ENCODE data around the gene ENTPD3.
"Not testable (repeated sequence)": the region's sequence is repeated elsewhere in the genome, so short reads cannot be mapped to it uniquely, and the experiment has no call there.

ENTPD3 gene

DNA sequence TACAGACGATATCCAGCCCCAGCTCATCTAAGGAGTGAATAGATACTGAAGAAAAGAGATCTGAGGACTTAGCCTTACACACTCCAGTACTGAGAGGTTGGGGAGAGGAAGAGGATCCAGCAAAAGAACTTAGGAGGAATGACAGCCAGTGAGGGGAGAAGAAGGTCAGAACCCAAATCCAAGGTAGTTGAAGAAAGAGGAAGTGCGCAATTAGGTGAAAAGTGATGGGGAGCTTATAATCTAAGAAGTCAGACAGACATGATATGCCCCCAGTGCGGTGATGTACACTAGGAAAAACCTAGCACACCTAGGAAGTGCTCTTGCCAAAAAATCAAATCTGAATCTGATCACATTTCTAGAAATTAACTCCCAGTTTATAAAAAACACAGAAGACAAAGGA lies 20.6 kb downstream of the ENTPD3 start:
- no peak for DNase-seq

DNA sequence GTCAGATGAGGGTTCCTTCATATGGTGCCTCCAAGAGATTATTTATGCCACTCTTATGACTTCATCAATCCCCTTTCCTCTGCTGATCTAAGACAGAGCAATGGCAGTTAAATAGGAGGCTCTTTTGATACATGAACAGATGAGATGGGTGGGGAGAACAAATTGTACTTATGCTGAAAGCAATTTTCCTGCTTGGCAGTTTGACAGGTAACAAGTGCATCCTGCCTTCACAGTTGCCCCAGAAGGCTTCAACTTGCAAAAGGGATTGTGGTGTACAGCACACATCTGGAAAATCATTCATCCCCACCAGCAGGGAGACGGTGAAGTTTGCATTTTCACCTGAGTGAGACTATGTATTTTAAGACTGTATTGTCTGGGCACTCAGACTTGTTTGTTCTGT lies 27.3 kb downstream of the ENTPD3 start:
- DNase-seq = no peak

DNA sequence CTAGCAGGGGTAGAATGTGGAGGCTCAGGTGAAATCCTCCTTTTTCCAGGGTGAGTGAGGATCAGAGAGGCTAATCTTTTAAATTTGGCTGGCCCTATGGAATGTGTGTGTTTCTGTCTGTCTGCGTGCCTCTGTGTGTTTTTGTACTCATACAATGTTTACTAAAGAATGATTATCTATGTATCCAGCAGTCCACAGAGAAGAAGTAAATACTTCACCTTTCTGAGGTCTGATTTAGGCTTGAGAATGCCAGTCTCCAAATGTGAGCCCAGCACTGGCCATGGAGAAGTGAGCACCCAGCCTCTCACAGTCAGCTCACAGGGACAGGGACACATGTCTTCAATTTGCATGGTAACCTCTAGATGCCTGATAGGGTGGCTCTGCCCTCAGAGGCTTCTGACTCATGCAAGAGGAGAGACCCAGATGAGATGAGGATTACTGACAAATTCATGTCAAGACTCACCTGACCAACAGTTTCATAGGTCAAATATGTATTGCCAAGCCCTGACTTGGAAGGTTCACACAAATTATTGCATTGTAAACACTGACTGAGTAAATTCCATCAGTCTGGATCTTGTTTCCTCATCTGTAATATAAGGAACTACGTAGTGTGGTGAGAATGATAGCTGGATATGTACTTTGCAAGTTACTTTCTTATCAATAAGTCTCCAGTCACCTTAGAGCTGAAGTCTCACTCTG lies 31.0 kb downstream of the ENTPD3 start:
- no peak for DNase-seq

DNA sequence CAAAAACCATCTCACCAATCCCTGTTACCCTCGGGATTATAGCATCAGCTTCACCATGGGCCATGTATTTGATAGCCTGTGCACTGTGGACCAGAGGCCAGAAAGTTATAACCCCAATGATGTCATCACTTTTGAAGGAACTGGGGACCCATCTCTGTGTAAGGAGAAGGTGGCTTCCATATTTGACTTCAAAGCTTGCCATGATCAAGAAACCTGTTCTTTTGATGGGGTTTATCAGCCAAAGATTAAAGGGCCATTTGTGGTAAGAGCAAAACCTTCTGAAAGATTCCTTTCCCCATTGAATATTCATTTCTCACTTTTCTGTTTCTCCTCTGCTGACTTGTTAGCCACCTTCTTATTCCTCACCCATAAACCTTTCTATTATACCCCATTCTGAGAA lies 35.9 kb downstream of the ENTPD3 start:
- no peak for DNase-seq

DNA sequence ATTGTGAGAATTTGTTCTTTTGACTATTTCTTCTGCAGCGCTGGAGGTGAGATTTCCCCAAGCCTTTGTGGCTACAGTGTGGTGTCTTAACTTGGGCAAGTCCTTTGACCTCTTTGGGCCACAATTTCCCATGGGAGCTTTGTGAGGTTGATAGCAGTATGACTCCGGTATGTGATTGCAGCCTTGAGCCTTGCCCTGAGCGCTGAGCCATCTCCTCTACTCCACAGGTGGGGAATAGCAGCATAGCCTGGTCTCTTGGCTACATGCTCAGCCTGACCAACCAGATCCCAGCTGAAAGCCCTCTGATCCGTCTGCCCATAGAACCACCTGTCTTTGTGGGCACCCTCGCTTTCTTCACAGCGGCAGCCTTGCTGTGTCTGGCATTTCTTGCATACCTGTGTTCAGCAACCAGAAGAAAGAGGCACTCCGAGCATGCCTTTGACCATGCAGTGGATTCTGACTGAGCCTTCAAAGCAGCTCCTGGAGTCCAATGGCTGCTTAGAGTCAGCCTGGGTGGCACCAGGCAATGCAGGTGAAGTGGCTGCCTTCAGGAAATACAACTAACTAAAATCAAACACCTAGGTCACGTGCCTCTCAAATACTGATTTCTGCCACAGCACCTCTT lies 40.2 kb downstream of the ENTPD3 start:
- no peak for DNase-seq

DNA sequence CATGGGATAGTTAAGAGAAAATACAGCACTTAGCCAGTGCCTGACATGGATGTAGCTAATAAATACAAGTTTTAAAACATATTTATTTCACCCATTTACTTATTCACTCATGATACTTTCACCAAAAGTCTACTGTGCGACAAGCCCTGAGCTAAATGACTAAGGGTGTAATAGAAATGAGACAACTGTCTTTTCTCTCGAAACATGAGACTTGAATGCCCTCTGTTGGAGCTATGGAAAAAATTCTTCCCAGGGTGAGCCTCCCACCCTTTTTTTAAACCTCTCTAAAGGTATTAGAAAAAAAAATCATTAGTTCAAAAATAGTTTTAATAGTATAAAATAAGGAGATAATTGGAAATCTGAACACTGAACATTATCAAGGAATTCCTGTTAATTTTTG lies 45.8 kb downstream of the ENTPD3 start:
- DNase-seq = no peak

DNA sequence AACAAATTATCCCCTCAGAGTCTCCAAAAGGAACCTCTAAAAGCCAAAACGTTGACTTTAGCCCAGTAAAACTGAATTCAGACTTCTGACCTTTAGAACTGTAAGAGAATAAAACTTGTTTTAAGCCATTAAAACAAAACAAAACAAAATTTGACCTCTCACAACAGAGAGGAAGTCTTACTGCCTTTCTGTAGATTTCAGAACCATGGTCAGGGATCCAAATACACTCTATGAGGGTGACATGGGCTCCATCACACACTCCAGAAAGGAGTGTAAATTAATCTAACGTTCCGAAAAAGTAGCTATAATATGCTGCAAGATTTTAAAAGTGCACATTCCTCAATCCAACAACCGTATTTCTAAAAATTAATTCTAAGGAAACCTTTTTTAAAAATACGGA lies 50.9 kb downstream of the ENTPD3 start:
- no peak for DNase-seq

DNA sequence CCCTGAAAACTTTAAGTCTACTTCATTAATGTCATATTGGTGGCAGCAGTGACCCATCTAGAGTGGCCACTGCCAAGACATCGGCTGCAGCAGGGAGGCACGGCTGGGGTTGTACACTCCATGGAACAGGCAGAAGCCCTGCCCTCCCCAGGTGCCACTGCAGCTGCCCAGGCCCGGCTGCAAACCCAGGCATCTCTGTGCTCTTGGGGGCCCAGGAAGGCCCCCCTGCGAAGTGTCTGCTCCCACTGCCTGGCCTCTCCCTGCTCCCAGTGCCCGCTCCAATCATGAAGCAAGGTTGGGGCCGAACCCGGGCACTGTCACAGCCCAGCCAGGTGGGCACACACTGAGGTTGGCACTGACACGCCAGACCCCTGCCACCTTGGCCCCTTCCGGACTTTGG lies 58.1 kb downstream of the ENTPD3 start:
- DNase-seq = no peak

DNA sequence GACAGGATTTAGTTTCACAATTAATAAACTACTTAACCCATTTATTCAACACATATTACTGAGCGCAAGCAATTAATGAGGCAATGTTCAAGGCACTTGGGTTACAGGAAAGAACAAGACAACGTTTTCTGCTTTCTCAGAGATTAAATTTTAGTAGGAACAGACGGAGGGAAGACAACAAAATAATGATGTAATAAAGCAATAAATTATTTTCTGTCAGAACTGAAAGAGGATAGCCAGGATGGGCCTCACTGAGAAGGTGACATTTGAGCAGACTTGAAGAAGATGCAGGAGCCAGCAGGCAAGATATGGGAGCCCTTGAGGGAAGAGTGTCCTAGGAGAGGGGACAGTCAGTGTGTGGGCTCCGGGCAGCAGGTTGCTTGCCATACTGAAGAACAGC lies 58.9 kb downstream of the ENTPD3 start:
- no peak for DNase-seq

DNA sequence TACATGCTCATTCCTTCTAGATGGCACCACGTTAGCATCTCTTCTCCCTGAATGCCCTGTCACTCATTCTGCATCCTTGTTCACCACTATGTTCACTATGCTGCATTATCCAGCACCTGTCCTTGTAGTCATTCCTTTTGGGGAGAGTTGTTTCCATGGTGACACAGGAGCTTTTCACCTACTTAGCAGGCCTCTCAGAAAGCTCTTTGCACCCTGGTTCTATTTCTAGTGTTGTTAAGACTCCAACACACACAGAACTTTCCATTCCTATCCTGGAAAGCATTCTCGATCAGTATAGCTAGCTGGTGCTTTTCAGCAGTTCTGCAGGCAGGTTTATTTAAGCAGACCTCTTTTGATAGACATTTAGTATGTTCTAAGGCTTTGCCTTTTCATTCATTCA lies 63.5 kb downstream of the ENTPD3 start:
- no peak for DNase-seq

DNA sequence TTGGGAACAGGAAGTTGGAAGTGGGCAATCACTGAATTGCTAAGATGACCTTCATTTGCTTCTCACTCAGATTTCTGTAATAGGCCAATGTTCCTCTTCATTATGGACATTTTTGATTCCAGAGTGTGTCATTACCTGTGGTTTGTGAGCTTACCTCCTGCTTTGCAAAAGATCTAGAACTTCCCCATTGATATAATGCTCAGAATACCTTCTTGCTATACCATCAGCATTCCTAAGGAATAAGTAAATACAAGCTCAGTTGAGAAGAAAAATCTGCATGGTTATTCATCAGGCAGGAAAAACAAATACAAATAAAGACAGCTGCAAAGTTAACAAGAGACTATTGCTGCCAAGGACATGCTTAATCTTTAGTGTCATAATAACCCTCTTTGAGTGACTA lies 64.6 kb downstream of the ENTPD3 start:
- DNase-seq = no peak

DNA sequence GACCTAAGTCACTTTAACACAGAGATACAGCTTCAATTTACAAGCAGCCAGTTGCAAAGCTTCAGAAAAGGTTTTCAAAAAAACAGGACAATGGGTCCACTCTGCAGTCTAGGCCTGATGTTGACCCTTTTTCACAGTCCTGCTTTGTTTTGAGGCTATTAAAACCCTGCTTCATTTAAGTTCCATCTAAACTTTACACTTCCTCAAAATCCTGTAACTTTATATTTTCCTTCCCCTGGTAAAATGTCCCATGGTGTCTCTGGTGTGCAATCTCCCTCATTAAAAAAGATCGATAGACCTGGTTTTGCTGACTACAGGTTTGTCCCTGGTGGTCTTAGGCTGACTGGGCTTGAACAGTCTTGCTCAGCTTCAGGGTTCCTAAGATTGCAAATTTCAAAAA lies 65.1 kb downstream of the ENTPD3 start:
- no peak for DNase-seq

DNA sequence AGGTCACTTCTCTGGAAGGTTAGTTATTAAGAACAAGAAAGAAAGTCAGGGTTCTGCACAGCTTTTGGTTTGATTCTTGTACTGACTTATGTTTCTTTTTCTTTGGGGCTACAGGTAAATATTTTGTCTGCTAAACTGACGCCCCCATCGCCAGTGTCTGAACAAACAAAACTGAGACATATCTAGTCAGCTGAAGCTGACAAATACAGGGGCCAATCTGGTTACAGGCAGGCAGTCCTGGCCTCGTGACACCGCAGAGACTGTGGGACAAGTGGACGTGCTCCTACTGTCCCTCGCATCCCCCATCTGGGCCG lies 65.5 kb downstream of the ENTPD3 start:
- DNase-seq = no peak

DNA sequence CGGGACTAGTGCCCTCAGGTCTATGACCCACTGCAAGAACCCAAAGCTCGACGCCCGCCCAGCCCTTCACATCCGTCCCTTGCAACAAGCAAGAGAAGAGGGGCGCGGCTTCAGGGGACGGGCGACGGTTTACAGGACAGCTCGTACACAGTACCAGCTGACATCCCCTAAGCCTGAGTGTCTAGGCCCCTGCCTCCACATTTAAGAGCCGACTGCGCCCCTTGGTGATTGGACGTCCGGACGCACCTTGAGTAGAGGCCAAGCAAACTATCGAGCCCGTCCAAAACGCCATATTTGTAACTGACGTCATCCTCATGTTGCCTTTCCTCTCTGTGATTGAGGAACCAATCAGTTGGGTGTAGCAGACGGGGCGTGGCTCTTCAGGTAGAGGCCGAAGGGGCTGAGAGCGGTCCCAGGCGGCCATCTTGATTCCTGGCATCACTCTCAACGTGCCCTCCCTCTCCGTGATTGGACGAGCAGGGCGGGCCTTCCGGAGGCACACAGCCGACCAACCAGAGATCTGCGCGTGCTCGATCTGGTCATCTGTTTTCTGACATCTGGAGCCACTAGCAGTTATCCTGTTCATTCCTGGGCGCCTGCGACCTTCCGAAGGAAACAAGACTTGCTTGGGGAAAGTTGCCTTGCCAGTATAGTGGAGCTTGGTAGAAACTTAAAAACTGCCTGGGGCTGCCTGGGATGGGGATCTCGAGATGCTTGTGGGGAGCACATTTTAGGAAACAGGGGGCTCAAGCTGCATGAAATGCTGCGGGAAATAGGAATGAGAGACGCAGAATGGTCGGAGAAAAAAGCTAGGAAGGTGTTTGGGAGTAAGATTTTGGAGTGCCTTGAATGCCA lies 66.1 kb downstream of the ENTPD3 start:
- peak; percentile 98 for DNase-seq

DNA sequence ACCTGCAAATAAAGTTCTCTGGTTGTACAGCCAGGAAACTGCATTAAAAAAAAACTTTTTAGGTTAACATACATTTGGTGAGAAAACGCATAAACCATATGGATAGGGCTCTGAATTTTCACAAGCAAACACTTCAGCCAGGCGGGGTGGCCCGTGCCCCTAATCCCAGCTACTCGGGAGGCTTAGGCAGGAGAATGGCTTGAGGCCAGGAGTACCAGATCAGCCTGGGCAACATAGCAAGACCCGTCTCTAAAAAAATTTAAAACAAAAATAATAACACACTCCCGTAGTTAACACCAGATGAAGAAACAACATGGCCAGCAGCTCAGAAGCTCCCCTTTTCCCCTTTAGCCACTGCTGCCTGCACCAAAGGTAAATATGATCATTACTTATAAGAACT lies 66.9 kb downstream of the ENTPD3 start:
- no peak for DNase-seq

DNA sequence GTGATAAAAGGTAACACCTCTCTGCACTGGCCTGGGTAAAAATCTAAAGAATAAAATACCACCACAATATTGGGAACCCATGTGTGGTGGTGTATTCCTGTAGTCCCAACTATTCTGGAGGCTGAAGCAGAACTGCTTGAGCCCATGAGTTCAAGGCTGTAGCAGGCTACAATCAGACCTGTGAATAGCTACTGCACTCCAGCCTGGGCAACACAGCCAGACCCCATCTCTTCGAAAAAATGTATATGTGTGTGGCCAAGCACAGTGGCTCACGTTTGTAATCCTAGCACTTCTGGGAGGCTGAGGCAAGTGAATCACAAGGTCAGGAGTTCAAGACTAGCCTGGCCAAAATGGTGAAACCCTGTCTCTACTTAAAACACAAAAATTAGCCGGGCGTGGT lies 68.3 kb downstream of the ENTPD3 start:
- DNase-seq = no peak

DNA sequence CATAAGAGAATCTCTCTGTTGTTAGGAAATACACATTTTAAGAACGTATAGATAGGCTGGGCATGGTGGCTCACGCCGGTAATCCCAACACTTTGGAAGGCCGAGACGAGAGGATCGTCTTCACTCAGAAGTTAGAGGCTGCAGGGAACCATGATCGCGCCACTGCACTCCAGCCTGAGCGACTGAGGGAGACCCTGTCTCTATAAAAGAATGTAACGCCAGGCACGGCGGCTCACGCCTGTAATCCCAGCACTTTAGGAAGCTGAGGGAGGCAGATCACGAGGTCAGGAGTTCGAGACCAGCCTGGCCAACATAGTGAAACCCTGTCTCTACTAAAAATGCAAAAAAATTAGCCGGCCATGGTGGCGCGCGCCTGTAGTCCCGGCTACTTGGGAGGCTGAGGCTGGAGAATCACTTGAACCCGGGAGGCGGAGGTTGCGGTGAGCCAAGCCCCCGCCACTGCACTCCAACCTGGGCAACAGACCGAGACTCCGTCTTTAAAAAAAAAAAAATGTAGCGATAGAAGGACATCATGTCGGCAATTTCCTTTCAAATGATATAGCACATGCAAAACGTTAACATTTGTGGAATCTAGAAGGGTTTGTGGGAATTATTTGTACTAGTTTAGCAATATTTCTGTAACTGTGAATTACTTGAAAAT lies 69.4 kb downstream of the ENTPD3 start:
- no peak for DNase-seq

DNA sequence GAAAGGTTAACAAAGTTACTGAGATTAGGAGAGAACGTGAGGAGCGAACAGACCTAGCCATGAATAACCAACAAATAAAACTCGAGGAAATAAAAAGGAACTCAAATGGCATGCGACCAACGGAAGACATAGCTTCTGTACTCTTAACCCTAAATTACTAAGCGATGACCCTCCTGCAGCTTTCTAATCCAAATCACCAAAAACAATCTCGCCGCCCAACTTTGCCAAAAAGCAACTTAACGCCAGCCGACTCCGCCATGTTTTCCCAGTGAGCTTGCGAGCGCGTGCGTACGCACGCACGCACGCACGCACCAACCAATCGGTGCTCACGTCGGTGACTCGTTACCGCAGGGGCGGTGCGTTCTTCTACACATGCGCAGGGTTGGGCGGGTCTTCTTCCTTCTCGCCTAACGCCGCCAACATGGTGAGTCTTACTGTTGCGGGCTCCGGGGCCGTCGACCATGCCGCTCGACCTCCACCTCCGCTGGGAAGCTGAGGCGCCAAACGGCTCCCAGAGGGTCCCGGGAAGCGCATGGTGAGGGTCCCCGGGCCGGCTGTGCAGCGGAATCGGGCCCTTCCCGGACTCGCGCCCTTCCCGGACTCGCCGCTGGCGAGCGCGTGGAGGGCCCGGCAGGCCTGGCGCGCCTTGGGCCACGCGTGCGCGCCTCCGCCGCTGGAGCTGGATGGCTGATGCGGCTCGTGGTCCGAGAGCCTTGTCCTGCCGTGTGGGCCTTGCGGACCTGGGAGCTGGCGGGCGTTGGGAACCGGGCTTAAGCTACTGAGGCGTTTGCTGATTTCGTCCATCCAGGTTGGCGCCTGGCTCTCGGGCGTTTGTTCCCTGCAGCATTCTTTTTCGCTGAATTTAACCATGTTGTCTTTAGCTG lies 70.2 kb downstream of the ENTPD3 start, which contains the start of gene RPL14:
Gene RPL14 (plus strand): TSS at position 400 of the 884 bp plus-strand sequence. CDS start 133 bp downstream, at position 533.
- peak; percentile 93 for DNase-seq

DNA sequence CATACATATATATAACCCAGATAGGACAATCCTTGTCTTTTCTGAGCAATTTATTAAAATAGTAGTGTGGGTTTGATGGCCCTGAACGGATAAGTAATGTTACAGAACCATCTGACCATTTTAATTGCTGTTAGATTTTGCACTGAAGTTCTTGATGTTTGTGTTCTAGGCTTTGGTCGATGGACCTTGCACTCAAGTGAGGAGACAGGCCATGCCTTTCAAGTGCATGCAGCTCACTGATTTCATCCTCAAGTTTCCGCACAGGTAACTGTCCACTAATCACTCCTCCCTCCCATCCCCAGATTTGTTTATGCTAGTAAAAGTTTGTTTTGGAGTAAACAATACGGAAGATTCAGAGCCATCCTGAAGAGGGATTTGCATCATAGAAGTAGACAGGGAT lies 71.5 kb downstream of the ENTPD3 start:
- DNase-seq = no peak

DNA sequence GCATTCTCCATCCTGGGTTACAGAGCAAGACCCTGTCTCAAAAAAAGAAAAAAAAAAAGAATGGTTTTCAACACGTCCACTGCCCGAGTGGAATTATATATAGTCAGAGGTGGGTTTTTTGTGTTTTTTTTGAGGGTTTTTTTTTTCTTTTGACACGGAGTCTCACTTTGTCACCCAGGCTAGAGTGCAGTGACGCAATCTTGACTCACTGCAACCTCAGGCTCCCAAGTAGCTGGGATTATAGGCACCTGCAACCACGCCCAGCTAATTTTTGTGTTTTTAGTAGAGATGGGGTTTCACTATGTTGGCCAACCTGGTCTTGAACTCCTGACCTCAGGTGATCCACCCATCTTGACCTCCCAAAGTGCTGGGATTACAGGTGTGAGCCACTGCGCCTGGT lies 73.5 kb downstream of the ENTPD3 start:
- DNase-seq = not testable (repeated sequence)

DNA sequence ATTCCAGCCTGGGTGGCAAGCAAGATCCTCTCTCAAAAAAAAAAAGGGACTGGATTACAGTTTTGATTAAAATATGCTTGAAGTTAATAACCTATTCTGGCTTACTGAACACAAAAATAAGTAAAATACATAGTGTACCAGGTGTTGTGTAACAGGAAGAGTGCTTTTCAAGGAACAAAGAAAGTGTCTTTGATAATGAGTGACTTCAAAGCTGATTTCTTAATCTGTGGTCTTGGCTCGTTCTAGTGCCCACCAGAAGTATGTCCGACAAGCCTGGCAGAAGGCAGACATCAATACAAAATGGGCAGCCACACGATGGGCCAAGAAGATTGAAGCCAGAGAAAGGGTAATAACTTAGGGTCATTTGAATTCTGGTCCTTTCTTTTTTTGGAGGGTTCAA lies 74.2 kb downstream of the ENTPD3 start:
- DNase-seq = no peak

DNA sequence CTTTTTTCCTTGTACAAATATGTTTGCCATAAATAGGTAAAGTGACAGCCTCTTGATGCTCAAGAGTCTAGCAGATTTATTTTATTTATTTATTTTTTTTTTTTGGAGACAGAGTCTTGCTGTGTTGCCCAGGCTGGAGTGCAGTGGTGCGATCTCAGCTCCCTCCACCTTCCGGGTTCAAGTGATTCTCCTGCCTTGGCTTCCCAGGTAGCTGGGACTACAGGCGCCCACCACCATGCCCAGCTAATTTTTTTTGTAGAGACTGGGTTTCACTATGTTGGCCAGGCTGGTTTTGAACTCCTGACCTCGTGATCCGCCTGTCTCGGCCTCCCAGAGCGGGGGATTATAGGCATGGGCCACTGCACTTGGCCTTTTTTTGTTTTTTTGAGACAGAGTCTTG lies 75.9 kb downstream of the ENTPD3 start:
- DNase-seq = not testable (repeated sequence)

DNA sequence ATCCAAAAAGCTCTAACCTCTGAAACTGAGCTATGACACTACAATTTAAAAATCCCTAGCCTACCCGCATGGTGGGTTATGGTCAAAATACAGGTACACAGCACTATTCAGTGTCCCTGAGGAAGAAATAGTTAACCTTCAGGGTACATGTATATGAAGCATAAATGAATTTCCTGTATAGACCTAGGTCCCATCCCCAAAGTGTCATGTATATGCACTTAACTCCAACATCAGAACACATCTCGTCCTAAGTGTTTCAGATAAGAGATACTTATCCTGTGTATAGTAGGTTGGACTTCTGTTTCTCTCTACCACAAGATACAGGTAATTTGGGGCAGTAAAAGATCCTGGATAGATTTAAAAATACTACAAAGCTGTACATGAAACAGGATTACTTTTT lies 76.6 kb downstream of the ENTPD3 start:
- no peak for DNase-seq

Measured in CD4-positive, alpha-beta T cell treated with Interferon gamma for 1 hour (primary cell).